ENCODE data around the gene CD300H. TPM values are rescaled to one million over a fixed set of nuclear protein-coding genes. Genes with fewer than 3 reads are reported as not detected.

The CD300H gene
- total RNA-seq, 1 donor from 2014 or later, result not detected

DNA sequence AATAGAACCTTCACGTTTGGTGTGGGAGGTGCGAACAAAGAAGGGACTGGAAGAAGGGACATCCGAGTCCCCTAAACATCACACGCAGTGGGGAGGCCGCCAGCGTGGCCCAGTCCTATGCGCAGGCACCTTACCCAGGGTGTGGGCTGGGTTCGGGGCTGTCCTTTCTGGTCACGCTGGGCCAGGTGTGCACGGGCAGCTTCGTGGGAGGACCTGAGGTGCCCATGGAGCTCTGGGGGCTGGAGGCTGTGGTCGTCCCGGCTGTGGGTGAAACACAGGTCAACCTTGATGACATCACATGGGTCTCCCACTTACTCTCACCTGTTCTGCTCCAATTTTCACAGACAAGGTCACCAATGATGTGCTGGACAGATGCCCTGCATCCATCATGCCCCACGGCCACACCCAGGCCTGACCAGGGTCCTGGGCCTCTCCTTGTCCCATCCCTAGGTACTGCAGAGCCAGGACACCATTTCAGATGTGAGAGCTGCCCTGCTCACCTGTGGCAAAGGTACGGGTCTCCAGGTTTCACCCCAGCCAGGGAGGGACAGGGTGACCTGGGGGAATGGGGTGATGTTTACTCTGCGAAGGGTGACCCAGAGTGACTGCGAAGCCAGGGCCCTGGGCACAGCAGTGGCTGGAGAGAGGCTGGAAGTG, 24.5 kb downstream of the CD300H start:
- no peaks in the 10 kb centered on the region for H3K36me3 Mint-ChIP-seq (ENCODE audit: low read depth)
- intact Hi-C loops (cut with micrococcal nuclease), result no loop called here
- H3K9me3 Mint-ChIP-seq, result no peaks in the 10 kb centered on the region
- no peak overlapping the region for H3K27ac Mint-ChIP-seq
- H3K27me3 Mint-ChIP-seq (ENCODE audit: insufficient read depth), result peaks cover 10% of the 10 kb centered on the region
- peaks cover 11% of the 10 kb centered on the region for H3K4me1 Mint-ChIP-seq (ENCODE audit: low read depth)
- no peak overlapping the region for H3K4me3 Mint-ChIP-seq
- DNase-seq (ENCODE audit: low spot score), result no peak

DNA sequence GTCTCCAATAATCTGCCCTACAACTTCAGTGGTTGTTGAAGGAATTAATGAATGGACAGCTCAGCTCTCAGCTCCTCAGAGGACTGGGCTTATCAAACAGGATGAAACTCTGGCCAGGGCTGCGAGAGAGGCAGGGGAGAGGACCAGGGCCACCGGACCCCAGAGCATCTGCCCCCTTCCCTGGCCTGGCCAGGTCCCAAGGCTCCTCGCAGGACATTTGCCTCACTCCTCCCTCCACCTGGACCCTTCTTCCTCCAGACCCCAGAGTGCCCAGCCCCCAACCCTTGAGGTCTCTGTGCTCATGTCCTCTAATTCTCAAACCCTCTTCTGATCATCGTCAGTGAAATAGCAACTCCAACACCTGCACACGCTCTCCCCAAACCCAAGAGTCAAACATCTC, 25.1 kb downstream of the CD300H start:
- Mint-ChIP-seq H3K4me3 (no peak overlapping the region), H3K4me1 (ENCODE audit: low read depth) (peaks cover 4% of the 10 kb centered on the region), H3K27me3 (ENCODE audit: insufficient read depth) (peaks cover 14% of the 10 kb centered on the region), H3K36me3 (ENCODE audit: low read depth) (no peaks in the 10 kb centered on the region), H3K9me3 (no peaks in the 10 kb centered on the region), H3K27ac (no peak overlapping the region)
- intact Hi-C loops (cut with micrococcal nuclease), result no loop called here
- no peak for DNase-seq (ENCODE audit: low spot score)

DNA sequence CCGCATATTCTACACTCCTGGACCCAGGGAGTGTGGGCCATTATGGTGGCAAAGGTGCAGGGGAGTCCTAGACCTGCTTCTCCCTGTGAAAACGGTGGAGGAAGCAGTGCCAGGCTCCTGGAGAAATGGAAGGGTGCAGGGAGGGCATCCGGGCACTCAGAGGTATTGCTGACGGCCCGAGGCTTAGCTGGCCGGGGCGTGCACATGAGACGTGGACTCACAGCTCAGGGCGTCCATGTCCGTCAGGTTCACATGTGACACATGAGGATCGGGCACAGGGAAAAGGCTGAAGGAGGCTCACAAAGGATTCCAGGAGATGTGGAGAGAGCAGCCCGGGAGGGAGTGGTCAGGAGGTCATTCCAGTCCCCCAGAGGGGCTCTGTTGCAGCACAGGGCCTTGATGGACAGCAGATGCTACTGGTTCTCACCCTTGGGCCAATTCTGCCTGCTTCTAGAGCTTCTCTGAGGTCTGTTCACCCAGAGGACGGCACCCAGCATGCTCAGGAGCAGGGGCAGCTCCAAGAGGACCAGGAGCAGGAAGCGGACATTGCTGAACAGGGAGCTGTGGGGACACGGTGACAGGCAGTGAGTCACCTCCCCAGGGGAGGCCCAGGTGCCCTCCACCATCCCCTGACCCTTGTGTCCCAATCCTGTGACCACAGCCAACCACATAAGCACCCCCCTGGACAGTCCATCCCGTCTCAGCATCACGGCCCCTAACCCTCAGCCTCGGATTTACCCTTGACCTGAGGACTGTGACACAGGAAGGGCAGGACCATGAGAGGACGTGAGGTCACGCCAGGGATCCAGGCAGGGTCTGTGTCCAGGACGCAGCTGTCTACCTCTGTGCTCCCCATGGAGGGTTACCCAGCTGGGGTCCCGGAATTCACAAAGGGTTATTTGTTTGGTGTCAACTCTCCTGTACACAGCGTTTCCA, 25.9 kb downstream of the CD300H start:
- H3K4me1 Mint-ChIP-seq (ENCODE audit: low read depth), result no peaks in the 10 kb centered on the region
- no peak overlapping the region for H3K27ac Mint-ChIP-seq
- H3K27me3 Mint-ChIP-seq (ENCODE audit: insufficient read depth), result peaks cover 20% of the 10 kb centered on the region
- H3K36me3 Mint-ChIP-seq (ENCODE audit: low read depth), result no peaks in the 10 kb centered on the region
- H3K9me3 Mint-ChIP-seq, result no peaks in the 10 kb centered on the region
- no peak overlapping the region for H3K4me3 Mint-ChIP-seq
- intact Hi-C loops (cut with micrococcal nuclease), result no loop called here
- DNase-seq (ENCODE audit: low spot score), result no peak

DNA sequence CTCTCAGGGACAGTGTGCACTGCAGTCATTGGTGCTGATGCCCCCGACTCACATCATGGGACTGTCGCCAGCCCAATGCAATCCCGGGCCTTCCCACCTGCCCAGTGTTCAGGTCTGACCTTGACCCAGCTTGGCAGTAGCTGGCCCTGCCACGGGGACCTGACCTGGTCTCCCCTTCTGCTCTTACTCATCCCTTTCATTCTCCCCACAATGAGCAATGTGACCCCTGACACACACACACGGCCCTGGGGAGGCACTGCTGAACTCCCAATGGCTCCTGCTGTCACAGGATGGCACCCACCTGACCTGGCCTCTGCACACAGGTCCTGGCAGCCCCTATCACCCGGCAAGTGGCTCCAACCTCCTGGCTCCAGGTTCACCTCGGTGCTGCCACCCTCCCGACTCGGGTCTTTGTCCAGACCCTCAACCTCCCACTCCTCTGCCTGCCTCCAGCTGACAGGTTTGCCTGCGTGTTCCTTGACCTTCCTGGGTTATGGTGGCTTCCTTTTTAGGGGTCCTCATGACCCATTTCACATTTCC, 28.0 kb downstream of the CD300H start:
- H3K36me3 Mint-ChIP-seq (ENCODE audit: low read depth), result no peaks in the 10 kb centered on the region
- H3K9me3 Mint-ChIP-seq, result no peaks in the 10 kb centered on the region
- H3K27me3 Mint-ChIP-seq (ENCODE audit: insufficient read depth), result peaks cover 26% of the 10 kb centered on the region
- no peak overlapping the region for H3K27ac Mint-ChIP-seq
- no peak overlapping the region for H3K4me3 Mint-ChIP-seq
- H3K4me1 Mint-ChIP-seq (ENCODE audit: low read depth), result no peaks in the 10 kb centered on the region
- intact Hi-C loops (cut with micrococcal nuclease), result no loop called here
- DNase-seq (ENCODE audit: low spot score), result no peak

DNA sequence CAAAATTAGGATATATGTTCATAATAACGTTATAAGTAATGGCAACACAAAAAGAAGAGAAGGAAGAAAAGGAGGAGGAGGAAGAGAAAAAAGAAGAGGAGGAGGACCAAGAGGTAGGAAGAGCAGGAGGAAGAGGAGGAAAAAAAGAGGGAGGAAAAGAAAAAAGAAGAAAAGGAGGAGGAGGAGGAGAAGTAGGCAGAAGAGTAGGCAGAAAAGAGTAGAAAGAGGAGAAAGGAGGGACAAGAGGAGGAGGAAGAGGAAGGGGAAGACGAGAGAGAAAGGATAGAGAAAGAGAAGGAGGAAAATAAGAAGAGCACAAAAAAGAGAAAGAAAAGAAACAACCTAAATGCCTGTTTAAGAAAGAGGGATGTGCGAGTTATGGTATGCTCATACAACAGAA, 30.4 kb downstream of the CD300H start:
- Mint-ChIP-seq H3K4me1 (ENCODE audit: low read depth) (peaks cover 6% of the 10 kb centered on the region), H3K9me3 (no peaks in the 10 kb centered on the region), H3K27ac (no peak overlapping the region), H3K27me3 (ENCODE audit: insufficient read depth) (peaks cover 43% of the 10 kb centered on the region), H3K4me3 (no peak overlapping the region), H3K36me3 (ENCODE audit: low read depth) (no peaks in the 10 kb centered on the region)
- DNase-seq (ENCODE audit: low spot score), result no peak
- intact Hi-C loops (cut with micrococcal nuclease), result no loop called here

DNA sequence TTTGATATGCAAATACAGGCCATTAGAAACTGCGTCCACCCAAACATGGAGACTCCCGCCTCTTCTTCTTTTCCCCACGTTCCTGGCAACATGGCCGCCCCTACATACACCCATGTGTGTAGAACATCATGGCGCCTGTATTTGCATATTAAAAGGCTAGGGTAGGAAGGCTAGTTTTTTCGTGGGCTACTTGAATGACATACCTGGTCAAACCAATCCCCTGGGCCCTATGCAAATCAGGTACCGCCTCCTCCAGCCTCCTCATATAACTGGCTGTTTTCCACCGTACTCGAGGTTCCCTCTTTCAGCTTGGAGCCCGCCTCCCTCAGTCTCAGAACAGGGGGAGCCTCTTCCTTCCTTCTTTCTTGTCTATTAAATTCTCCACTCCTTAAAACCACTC, 35.2 kb downstream of the CD300H start:
- no peak for DNase-seq (ENCODE audit: low spot score)
- Mint-ChIP-seq H3K36me3 (ENCODE audit: low read depth) (no peaks in the 10 kb centered on the region), H3K4me3 (no peak overlapping the region), H3K27ac (no peak overlapping the region), H3K27me3 (ENCODE audit: insufficient read depth) (peaks cover 40% of the 10 kb centered on the region), H3K4me1 (ENCODE audit: low read depth) (peaks cover 6% of the 10 kb centered on the region), H3K9me3 (no peaks in the 10 kb centered on the region)
- intact Hi-C loops (cut with micrococcal nuclease), result loop anchor here (5.0 kb wide), 2 partner anchors 95 to 320 kb away; partner anchors contain the start of gene TTYH2

DNA sequence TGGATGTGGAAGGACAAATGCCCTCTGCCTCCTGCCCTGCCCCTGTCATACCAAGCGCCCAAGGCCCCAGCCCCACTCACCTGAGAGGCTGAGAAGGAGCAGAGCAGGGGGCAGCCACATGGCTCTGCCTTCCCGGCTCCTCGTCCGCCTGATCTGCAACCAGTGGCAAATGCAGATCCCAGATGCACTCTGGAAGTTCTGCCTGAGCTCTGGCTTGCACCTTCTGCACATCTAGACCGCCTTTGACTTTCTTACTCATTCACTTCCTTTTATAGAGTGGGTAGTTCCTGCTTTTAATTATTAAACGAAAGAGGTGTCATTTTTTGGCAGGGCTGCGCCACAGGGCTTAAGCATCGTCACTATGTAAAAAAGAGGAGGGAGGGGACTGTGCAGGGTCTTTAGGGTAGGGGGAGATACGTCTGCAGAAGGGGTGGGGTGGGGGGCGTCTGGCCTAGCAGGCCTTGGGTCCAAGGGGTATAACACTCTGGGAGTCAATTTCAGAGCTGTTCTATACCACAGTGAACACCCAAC, 36.0 kb downstream of the CD300H start, which contains the start of gene CD300LB:
Gene CD300LB (minus strand): TSS at position 245 of the 531 bp plus-strand sequence. CDS start 125 bp downstream, at position 120.
- Mint-ChIP-seq H3K36me3 (ENCODE audit: low read depth) (no peaks in the 10 kb centered on the region), H3K4me1 (ENCODE audit: low read depth) (peaks cover 6% of the 10 kb centered on the region), H3K4me3 (no peak within 1 kb of the TSS), H3K27me3 (ENCODE audit: insufficient read depth) (peaks cover 34% of the 10 kb centered on the region), H3K27ac (no peak within 1 kb of the TSS), H3K9me3 (no peaks in the 10 kb centered on the region)
- no peak for DNase-seq (ENCODE audit: low spot score)
- intact Hi-C loops (cut with micrococcal nuclease), result loop anchor here (5.0 kb wide), 2 partner anchors 94 to 319 kb away; partner anchors contain the start of gene TTYH2

DNA sequence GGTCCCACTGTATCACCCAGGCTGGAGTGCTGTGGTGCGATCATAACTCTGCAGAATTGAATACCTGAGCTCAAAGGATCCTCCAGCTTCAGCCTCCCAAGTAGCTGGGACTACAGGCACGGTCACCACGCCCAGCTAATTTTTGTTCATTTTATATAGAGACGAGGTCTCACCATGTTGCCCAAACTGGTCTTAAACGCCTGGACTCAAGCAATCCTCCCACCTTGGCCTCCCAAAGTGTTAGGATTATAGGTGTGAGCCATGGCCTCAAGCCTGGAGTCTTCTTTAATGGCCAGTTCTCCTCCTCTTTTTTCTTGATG, 36.5 kb downstream of the CD300H start:
- DNase-seq (ENCODE audit: low spot score), result no peak
- Mint-ChIP-seq H3K36me3 (ENCODE audit: low read depth) (no peaks in the 10 kb centered on the region), H3K4me3 (no peak overlapping the region), H3K27me3 (ENCODE audit: insufficient read depth) (peaks cover 34% of the 10 kb centered on the region), H3K27ac (no peak overlapping the region), H3K4me1 (ENCODE audit: low read depth) (peaks cover 6% of the 10 kb centered on the region), H3K9me3 (no peaks in the 10 kb centered on the region)
- intact Hi-C loops (cut with micrococcal nuclease), result loop anchor here (5.0 kb wide), 2 partner anchors 93 to 318 kb away; partner anchors contain the start of gene TTYH2

DNA sequence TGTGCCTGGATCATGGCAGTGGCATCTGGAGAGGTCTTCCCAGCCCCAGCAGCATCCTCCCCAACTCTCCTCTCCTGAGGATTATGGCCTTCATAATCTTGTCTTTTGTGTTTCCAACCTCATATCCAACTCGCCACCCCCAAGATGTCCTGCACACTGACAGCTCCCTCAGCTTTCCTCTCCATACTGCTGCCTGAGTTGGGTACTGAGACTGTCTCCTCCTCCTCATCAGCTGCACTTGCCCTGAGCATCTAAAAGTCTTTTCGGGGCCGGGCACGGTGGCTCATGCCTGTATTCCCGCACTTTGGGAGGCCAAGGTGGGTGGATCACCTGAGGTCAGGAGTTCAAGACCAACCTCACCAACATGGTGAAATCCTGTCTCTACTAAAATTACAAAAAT, 38.1 kb downstream of the CD300H start:
- Mint-ChIP-seq H3K27ac (no peak overlapping the region), H3K4me3 (no peak overlapping the region), H3K4me1 (ENCODE audit: low read depth) (peaks cover 6% of the 10 kb centered on the region), H3K9me3 (no peaks in the 10 kb centered on the region), H3K27me3 (ENCODE audit: insufficient read depth) (peaks cover 33% of the 10 kb centered on the region), H3K36me3 (ENCODE audit: low read depth) (no peaks in the 10 kb centered on the region)
- DNase-seq (ENCODE audit: low spot score), result no peak
- intact Hi-C loops (cut with micrococcal nuclease), result no loop called here

DNA sequence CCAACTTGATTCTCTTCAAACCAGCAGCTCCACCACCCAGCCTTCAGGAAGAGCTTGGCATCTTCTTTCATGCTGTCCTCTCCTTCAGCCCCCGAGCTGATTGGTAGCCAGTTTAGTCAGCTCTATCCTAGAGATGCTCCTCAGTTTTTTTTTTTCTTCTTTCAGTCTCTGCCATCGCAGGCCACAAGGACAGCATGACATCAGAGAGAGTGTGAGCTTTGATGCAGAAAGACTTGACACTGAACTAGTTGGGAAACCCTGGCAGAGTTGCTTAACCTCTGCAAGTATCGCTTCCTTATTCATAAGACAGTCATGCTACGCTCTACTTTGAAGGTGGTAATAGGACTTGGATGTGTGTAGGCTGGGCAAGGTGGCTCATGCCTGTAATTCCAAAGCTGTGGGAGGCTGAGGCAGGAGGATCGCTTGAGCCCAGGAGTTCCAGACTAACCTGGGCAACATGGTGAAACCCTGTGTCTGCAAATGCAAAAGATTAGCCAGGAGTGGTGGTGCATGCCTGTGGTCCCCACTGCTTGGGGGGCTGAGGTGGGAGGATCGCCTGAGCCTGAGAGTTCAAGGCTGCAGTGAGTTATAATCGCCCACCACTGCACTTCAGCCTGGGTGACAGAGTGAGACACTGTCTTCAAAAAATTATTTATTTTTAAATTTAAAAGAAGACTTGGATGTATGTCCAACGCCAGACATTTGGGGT, 38.7 kb downstream of the CD300H start:
- no peaks in the 10 kb centered on the region for H3K36me3 Mint-ChIP-seq (ENCODE audit: low read depth)
- DNase-seq (ENCODE audit: low spot score), result no peak

DNA sequence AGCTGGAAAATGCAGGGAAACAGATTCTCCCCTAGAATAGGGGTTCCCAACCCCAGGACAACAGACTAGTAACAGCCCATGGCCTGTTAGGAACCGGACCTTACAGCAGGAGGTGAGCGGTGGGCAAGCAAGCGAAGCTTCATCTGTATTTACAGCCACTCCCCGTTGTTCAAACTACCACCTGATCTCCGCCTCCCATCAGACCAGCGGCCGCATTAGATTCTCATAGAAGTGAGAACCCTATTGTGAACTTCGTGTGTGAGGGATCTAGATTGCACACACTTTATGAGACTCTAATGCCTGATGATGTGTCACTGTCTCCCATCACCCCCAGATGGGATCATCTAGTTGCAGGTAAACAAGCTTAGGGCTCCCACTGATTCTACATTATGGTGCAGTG, 39.6 kb downstream of the CD300H start:
- no peaks in the 10 kb centered on the region for H3K36me3 Mint-ChIP-seq (ENCODE audit: low read depth)
- DNase-seq (ENCODE audit: low spot score), result no peak
- intact Hi-C loops (cut with micrococcal nuclease), result no loop called here
- peaks cover 25% of the 10 kb centered on the region for H3K27me3 Mint-ChIP-seq (ENCODE audit: insufficient read depth)
- H3K9me3 Mint-ChIP-seq, result peaks cover 5% of the 10 kb centered on the region
- H3K27ac Mint-ChIP-seq, result no peak overlapping the region
- peaks cover under 1% of the 10 kb centered on the region for H3K4me1 Mint-ChIP-seq (ENCODE audit: low read depth)
- no peak overlapping the region for H3K4me3 Mint-ChIP-seq

More for the DNA sequence above, 38.7 kb downstream of the CD300H start:
- Mint-ChIP-seq H3K27me3 (ENCODE audit: insufficient read depth) (peaks cover 33% of the 10 kb centered on the region), H3K9me3 (no peaks in the 10 kb centered on the region), H3K27ac (no peak overlapping the region), H3K4me3 (no peak overlapping the region), H3K4me1 (ENCODE audit: low read depth) (peaks cover 6% of the 10 kb centered on the region)
- intact Hi-C loops (cut with micrococcal nuclease), result no loop called here

DNA sequence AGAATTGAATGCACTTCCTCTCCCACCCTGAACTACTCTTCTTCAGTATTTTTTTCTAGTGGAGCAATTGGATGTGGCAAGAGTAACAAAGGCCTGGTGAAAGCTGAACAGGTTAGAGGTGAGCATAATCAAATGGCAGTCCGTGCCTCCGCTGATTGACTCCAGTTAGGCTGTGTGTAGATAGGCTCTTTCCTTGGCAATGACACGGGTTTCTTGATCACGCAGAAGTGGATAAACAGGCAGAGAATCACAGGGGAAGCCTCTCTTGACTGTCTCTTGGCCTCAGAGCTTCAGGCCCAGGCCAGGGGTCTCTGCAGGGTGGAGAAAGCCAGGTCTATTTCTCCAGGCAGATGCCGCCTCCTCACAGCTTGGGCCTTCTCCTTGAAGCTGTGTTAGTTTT, 40.2 kb downstream of the CD300H start:
- H3K4me1 Mint-ChIP-seq (ENCODE audit: low read depth), result no peaks in the 10 kb centered on the region
- peaks cover 5% of the 10 kb centered on the region for H3K9me3 Mint-ChIP-seq
- no peak for DNase-seq (ENCODE audit: low spot score)
- H3K4me3 Mint-ChIP-seq, result no peak overlapping the region
- no peaks in the 10 kb centered on the region for H3K36me3 Mint-ChIP-seq (ENCODE audit: low read depth)
- intact Hi-C loops (cut with micrococcal nuclease), result no loop called here
- H3K27me3 Mint-ChIP-seq (ENCODE audit: insufficient read depth), result peaks cover 18% of the 10 kb centered on the region
- no peak overlapping the region for H3K27ac Mint-ChIP-seq
